ENCODE data around the gene TTYH1.

- no peak for TF ChIP-seq REST (IDR thresholded peaks at IDR 0.05; ENCODE audit: insufficient replicate concordance, low read depth)
- TF ChIP-seq CTCF (IDR thresholded peaks at IDR 0.05; ENCODE audit: insufficient read depth, low read length), result no peak
- no peak for TF ChIP-seq POLR2AphosphoS5 (IDR thresholded peaks at IDR 0.05; ENCODE audit: low read depth)
- TF ChIP-seq SPI1 (IDR thresholded peaks at IDR 0.05; ENCODE audit: borderline replicate concordance, low read depth), result no peak
- TF ChIP-seq GABPA (IDR thresholded peaks at IDR 0.05; ENCODE audit: low read depth), result no peak
Measured at GRCh38 chr19:54414156-54414555, 1.1 kb upstream of the TTYH1 start.
